ENCODE data around the gene RENBP.
"Not testable (repeated sequence)": the region's sequence is repeated elsewhere in the genome, so short reads cannot be mapped to it uniquely, and the experiment has no call there.

DNA sequence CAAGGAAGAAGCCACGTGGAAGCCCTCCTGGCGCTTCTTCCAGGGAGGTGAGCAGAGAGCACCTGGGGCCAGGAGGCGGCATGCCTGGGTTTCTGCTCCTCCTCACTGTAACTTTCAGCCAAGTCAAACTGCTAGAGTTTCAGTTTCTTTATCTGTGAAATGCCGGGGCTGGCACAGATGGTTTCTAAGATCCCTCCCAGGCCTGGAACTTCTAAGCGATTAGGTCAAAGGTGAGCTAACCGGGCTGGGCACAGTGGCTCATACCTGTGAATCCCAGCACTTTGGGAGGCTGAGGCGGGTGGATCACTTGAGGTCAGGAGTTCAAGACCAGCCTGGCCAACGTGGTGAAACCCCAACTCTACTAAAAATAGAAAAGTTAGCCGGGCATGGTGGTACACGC is 36.0 kb upstream of the RENBP start:
- TF ChIP-seq, protein P1, sequence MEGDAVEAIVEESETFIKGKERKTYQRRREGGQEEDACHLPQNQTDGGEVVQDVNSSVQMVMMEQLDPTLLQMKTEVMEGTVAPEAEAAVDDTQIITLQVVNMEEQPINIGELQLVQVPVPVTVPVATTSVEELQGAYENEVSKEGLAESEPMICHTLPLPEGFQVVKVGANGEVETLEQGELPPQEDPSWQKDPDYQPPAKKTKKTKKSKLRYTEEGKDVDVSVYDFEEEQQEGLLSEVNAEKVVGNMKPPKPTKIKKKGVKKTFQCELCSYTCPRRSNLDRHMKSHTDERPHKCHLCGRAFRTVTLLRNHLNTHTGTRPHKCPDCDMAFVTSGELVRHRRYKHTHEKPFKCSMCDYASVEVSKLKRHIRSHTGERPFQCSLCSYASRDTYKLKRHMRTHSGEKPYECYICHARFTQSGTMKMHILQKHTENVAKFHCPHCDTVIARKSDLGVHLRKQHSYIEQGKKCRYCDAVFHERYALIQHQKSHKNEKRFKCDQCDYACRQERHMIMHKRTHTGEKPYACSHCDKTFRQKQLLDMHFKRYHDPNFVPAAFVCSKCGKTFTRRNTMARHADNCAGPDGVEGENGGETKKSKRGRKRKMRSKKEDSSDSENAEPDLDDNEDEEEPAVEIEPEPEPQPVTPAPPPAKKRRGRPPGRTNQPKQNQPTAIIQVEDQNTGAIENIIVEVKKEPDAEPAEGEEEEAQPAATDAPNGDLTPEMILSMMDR (conservative IDR thresholded peaks at IDR 0.05; ENCODE audit: low read length), result not testable (repeated sequence)
- TF ChIP-seq EZH2phosphoT487 (IDR thresholded peaks at IDR 0.05; ENCODE audit: borderline replicate concordance, low read depth, low read length), result not testable (repeated sequence)
